WTC11 (cell line): ENCODE data around the gene CLDN19. TPM values are rescaled to one million over a fixed set of nuclear protein-coding genes. Genes with fewer than 3 reads are reported as not detected.

Source experiments
- ATAC-seq: fragments of 200-7000 bp; cut with Tn5 transposase; 2 replicates; pipeline ENCODE4 v1.10.0; 2021; ENCODE audit warnings: mild to moderate bottlenecking, moderate library complexity
- Bru-seq: library from RNA; stranded (reverse); fragments of 400-500 nt; gene quantifications from one replicate; lab custom pipeline; 2021; lab: Mats Ljungman, UMichigan
- CTCF ChIA-PET: fragments of 300-600 bp; sonication (Branson Sonifier 250); formaldehyde crosslinking; loops from one replicate; lab custom pipeline; 2021; ENCODE audit warnings: antibody characterized with exemption; lab: Charles Lee
- POLR2A ChIA-PET: fragments of 350-600 bp; sonication (Branson Sonifier 250); formaldehyde crosslinking; loops from one replicate; lab custom pipeline; 2021; ENCODE audit warnings: antibody characterized with exemption; lab: Charles Lee
- DNase-seq: peaks from one replicate; pipeline ENCODE4 v3.0.0; 2021; ENCODE audit warnings: low spot score
- H3K27ac Mint-ChIP-seq: 2 replicates; pipeline ENCODE4 v1.8.0; 2021; ENCODE audit warnings: mixed read lengths
- H3K27me3 Mint-ChIP-seq: 2 replicates; pipeline ENCODE4 v1.8.0; 2021; ENCODE audit warnings: low read depth, mild to moderate bottlenecking, moderate library complexity, mixed read lengths
- H3K36me3 Mint-ChIP-seq: 2 replicates; pipeline ENCODE4 v1.8.0; 2021; ENCODE audit warnings: mixed read lengths
- H3K4me1 Mint-ChIP-seq: 2 replicates; pipeline ENCODE4 v1.8.0; 2022; ENCODE audit warnings: mixed read lengths
- H3K4me3 Mint-ChIP-seq: 2 replicates; pipeline ENCODE4 v1.8.0; 2021; ENCODE audit warnings: mild to moderate bottlenecking, moderate library complexity, mixed read lengths
- H3K9me3 Mint-ChIP-seq: 2 replicates; pipeline ENCODE4 v1.8.0; 2021; ENCODE audit warnings: mixed read lengths
- AR ChIP-seq: fragments of 250-450 bp; sonication (Bioruptor Pico); IDR thresholded peaks from 2 replicates; pipeline ENCODE4 v1.9.0; 2021; ENCODE audit warnings: mild to moderate bottlenecking
- ATF1 ChIP-seq: sonication (generic); formaldehyde crosslinking; IDR thresholded peaks from 2 replicates; pipeline ENCODE4 v1.8.1; 2023; ENCODE audit warnings: mild to moderate bottlenecking, moderate library complexity, missing genetic modification reagents
- E2F5 ChIP-seq: sonication (generic); formaldehyde crosslinking; IDR thresholded peaks from 2 replicates; pipeline ENCODE4 v1.8.1; 2022; ENCODE audit warnings: mild to moderate bottlenecking, moderate library complexity, missing genetic modification reagents
- ESRRA ChIP-seq: sonication (generic); formaldehyde crosslinking; IDR thresholded peaks from 2 replicates; pipeline ENCODE4 v1.8.1; 2022; ENCODE audit warnings: mild to moderate bottlenecking, missing genetic modification reagents, borderline replicate concordance
- FOXP1 ChIP-seq: sonication (generic); formaldehyde crosslinking; IDR thresholded peaks from 2 replicates; pipeline ENCODE4 v1.8.0; 2022; ENCODE audit warnings: missing genetic modification reagents, mild to moderate bottlenecking, moderate library complexity, borderline replicate concordance
- GABPB1 ChIP-seq: sonication (generic); formaldehyde crosslinking; IDR thresholded peaks from 2 replicates; pipeline ENCODE4 v1.8.1; 2023; ENCODE audit warnings: mild to moderate bottlenecking, missing genetic modification reagents
- GRHL2 ChIP-seq: fragments of 250-450 bp; sonication (Bioruptor Pico); IDR thresholded peaks from 2 replicates; pipeline ENCODE4 v1.8.0; 2022; ENCODE audit warnings: mild to moderate bottlenecking, moderate library complexity; ENCODE audit not compliant: insufficient replicate concordance, severe bottlenecking
- NFE2L1 ChIP-seq: sonication (generic); formaldehyde crosslinking; IDR thresholded peaks from 2 replicates; pipeline ENCODE4 v1.8.1; 2023; ENCODE audit warnings: missing genetic modification reagents
- NR3C1 ChIP-seq: sonication (generic); formaldehyde crosslinking; conservative IDR thresholded peaks from 2 replicates; pipeline ENCODE4 v1.8.1; 2023; ENCODE audit warnings: low read depth, mild to moderate bottlenecking, missing genetic modification reagents
- RELA ChIP-seq: sonication (generic); formaldehyde crosslinking; IDR thresholded peaks from 2 replicates; pipeline ENCODE4 v1.8.1; 2022; ENCODE audit warnings: missing genetic modification reagents, mild to moderate bottlenecking, borderline replicate concordance
- RORB ChIP-seq: fragments of 250-450 bp; sonication (Bioruptor Pico); IDR thresholded peaks from 2 replicates; pipeline ENCODE4 v1.9.0; 2021; ENCODE audit warnings: mild to moderate bottlenecking
- SOX15 ChIP-seq: fragments of 250-450 bp; sonication (Bioruptor Pico); IDR thresholded peaks from 2 replicates; pipeline ENCODE4 v1.9.0; 2021; ENCODE audit warnings: mild to moderate bottlenecking
- SP1 ChIP-seq: sonication (generic); formaldehyde crosslinking; conservative IDR thresholded peaks from 2 replicates; pipeline ENCODE4 v1.8.1; 2022; ENCODE audit warnings: missing genetic modification reagents
- ZNF138 ChIP-seq: sonication (generic); formaldehyde crosslinking; conservative IDR thresholded peaks from 2 replicates; pipeline ENCODE4 v1.8.1; 2022; ENCODE audit warnings: mild to moderate bottlenecking, moderate library complexity, missing genetic modification reagents
- long read RNA-seq, 3 experiments: library from RNA in 1 of 3; library from capped mRNA in 1 of 3; library from polyadenylated mRNA in 1 of 3; unstranded in 2 of 3; stranded (forward) in 1 of 3; transcript quantifications; one replicate each; pipeline ENCODE4 v2.0.0, GENCODE V29; 2021
- total RNA-seq: library from RNA; stranded (reverse); gene quantifications from 3 replicates; pipeline ENCODE4 v1.2.3, GENCODE V29; 2021
- TF ChIP-seq, protein P1 (sequence below): sonication (generic); formaldehyde crosslinking; IDR thresholded peaks from 2 replicates; pipeline ENCODE4 v1.8.1; 2023; ENCODE audit warnings: mild to moderate bottlenecking, missing genetic modification reagents, moderate library complexity

CLDN19 gene
- 8.1 to 15.9 TPM (median 14.7 TPM) in 3 replicates for total RNA-seq
- Bru-seq, nascent RNA = percentile 49 among the genes with signal in this experiment
- long read RNA-seq, experiment 1, transcript CLDN19-202 (4 exons, 1,586 nt) = major isoform, 8 of 16 reads
- long read RNA-seq, experiment 1, partial matches to known transcripts = 0 of 16 reads
- long read RNA-seq, experiment 1, other reads (novel, unspliced or antisense) = 7 of 16 reads
- long read RNA-seq, experiment 2, partial matches to known transcripts = 0 of 6 reads
- long read RNA-seq, experiment 2, other reads (novel, unspliced or antisense) = 0 of 6 reads
- long read RNA-seq, experiment 3, partial matches to known transcripts = 0 of 5 reads
- long read RNA-seq, experiment 3, other reads (novel, unspliced or antisense) = 1 of 5 reads

- POLR2A ChIA-PET = interaction anchor here (0.6 to 1.3 kb wide), 11 partner anchors 15 to 404 kb away, joined by 3 to 9 read pairs (median 3); partner anchors contain the start of genes C1orf50, P3H1, PPIH and YBX1
- peak within 1 kb of the TSS; percentile 72 for H3K27ac Mint-ChIP-seq
- H3K27me3 Mint-ChIP-seq = no peaks in the 10 kb centered on the region
Observed at GRCh38 chr1:42739753-42740700, at the start of gene CLDN19. CLDN19 (minus strand) TSS chr1:42740236; CDS start chr1:42740063, 173 bp downstream.

GRCh38 chr1:42788021-42788420, 48.0 kb upstream of the CLDN19 start:
- CTCF ChIA-PET = interaction anchor here (0.6 kb wide), 1 partner anchor 10 kb away, joined by 4 read pairs; no protein-coding TSS in a partner anchor
- no peaks in the 10 kb centered on the region for H3K27me3 Mint-ChIP-seq
- H3K4me3 Mint-ChIP-seq = no peak overlapping the region
- ATAC-seq = no peak
- no peaks in the 10 kb centered on the region for H3K9me3 Mint-ChIP-seq
- TF ChIP-seq ATF1 (CRISPR knock-in tag) = no peak
- TF ChIP-seq SOX15 (CRISPR knock-in tag) = no peak
- TF ChIP-seq SP1 (CRISPR knock-in tag) = no peak
- no peak for TF ChIP-seq GABPB1 (CRISPR knock-in tag)
- no peak for TF ChIP-seq ESRRA (CRISPR knock-in tag)
- TF ChIP-seq RELA = no peak
- TF ChIP-seq, protein P1, sequence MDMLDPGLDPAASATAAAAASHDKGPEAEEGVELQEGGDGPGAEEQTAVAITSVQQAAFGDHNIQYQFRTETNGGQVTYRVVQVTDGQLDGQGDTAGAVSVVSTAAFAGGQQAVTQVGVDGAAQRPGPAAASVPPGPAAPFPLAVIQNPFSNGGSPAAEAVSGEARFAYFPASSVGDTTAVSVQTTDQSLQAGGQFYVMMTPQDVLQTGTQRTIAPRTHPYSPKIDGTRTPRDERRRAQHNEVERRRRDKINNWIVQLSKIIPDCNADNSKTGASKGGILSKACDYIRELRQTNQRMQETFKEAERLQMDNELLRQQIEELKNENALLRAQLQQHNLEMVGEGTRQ (CRISPR knock-in tag) = no peak
- TF ChIP-seq AR (CRISPR knock-in tag) = no peak
- TF ChIP-seq NR3C1 (CRISPR knock-in tag) = no peak
- no peak for TF ChIP-seq FOXP1 (CRISPR knock-in tag)
- TF ChIP-seq NFE2L1 (CRISPR knock-in tag) = no peak
- TF ChIP-seq GRHL2 (CRISPR knock-in tag) = no peak
- TF ChIP-seq E2F5 (CRISPR knock-in tag) = no peak
- no peaks in the 10 kb centered on the region for H3K36me3 Mint-ChIP-seq
- DNase-seq = no peak
- H3K27ac Mint-ChIP-seq = no peak overlapping the region
- H3K4me1 Mint-ChIP-seq = peaks cover 8% of the 10 kb centered on the region
- POLR2A ChIA-PET = interaction anchor here (0.5 kb wide), 1 partner anchor 38 kb away, joined by 3 read pairs; no protein-coding TSS in a partner anchor

More at GRCh38 chr1:42739753-42740700, at the start of gene CLDN19:
- Mint-ChIP-seq H3K36me3 (no peaks in the 10 kb centered on the region), H3K4me3 (peak within 1 kb of the TSS; percentile 57), H3K4me1 (peaks cover 47% of the 10 kb centered on the region), H3K9me3 (no peaks in the 10 kb centered on the region)
- CTCF ChIA-PET = interaction anchor here (0.7 to 2.5 kb wide), 12 partner anchors 10 to 333 kb away, joined by 3 to 22 read pairs (median 4); partner anchors contain the start of genes C1orf50, P3H1 and YBX1
- ATAC-seq = peak; percentile 92
- TF ChIP-seq SP1 (CRISPR knock-in tag) = peak; percentile 66; the same call in 1 of the 2 replicates
- TF ChIP-seq ZNF138 (CRISPR knock-in tag) = 0 out of 2 replicates have a peak, but pooled peaks have one; percentile 69
- no peak for TF ChIP-seq RORB (CRISPR knock-in tag)
- peak; percentile 90 for DNase-seq
